T-helper 9 cell (primary cell): ENCODE data around the gene ATP11A.

Source experiments
- DNase-seq: peaks from one replicate; pipeline ENCODE4 v3.0.0-alpha.2; 2020

The ATP11A gene

GRCh38 chr13:112710855-112711527, 21.2 kb downstream of the ATP11A start:
- no peak for DNase-seq

- no peak for DNase-seq
These were observed 21.9 kb downstream of the ATP11A start for GRCh38 chr13:112711528-112712265.

- DNase-seq = no peak
These were observed 22.8 kb downstream of the ATP11A start for GRCh38 chr13:112712451-112713207.

- DNase-seq = no peak
These were observed 23.8 kb downstream of the ATP11A start for GRCh38 chr13:112713517-112714253.

GRCh38 chr13:112714376-112715174, 24.7 kb downstream of the ATP11A start:
- no peak for DNase-seq

- DNase-seq = no peak
These were observed 25.4 kb downstream of the ATP11A start for GRCh38 chr13:112715210-112715609.

GRCh38 chr13:112715715-112716460, 26.1 kb downstream of the ATP11A start:
- DNase-seq = no peak

- no peak for DNase-seq
These were observed 26.6 kb downstream of the ATP11A start for GRCh38 chr13:112716461-112716820.

- DNase-seq = no peak
These were observed 27.1 kb downstream of the ATP11A start for GRCh38 chr13:112716841-112717520.

GRCh38 chr13:112718318-112718717, 28.5 kb downstream of the ATP11A start:
- no peak for DNase-seq

- no peak for DNase-seq
These were observed 29.2 kb downstream of the ATP11A start for GRCh38 chr13:112719016-112719415.

- DNase-seq = no peak
These were observed 29.7 kb downstream of the ATP11A start for GRCh38 chr13:112719556-112719955.

GRCh38 chr13:112720251-112720650, 30.4 kb downstream of the ATP11A start:
- DNase-seq = no peak

GRCh38 chr13:112720814-112721197, 31.0 kb downstream of the ATP11A start:
- no peak for DNase-seq

GRCh38 chr13:112721198-112722104, 31.6 kb downstream of the ATP11A start:
- DNase-seq = no peak

GRCh38 chr13:112722433-112723263, 32.8 kb downstream of the ATP11A start:
- DNase-seq = no peak

GRCh38 chr13:112723771-112724170, 33.9 kb downstream of the ATP11A start:
- DNase-seq = no peak

GRCh38 chr13:112724788-112725345, 35.0 kb downstream of the ATP11A start:
- no peak for DNase-seq
